Activated CD4-positive, alpha-beta T cell treated with anti-CD3 and anti-CD28 coated beads for 36 hours (primary cell): Measurements from ENCODE around the gene CTDSPL. TPM values are rescaled to one million over a fixed set of nuclear protein-coding genes. Genes with fewer than 3 reads are reported as not detected.

Experiments used
- ATAC-seq: fragments of 200-7000 bp; cut with Tn5 transposase; one replicate; pipeline ENCODE4 v1.10.0; 2021; ENCODE audit warnings: mild to moderate bottlenecking, moderate library complexity
- CTCF ChIA-PET: fragments of 350-600 bp; sonication (Branson Sonifier 250); formaldehyde crosslinking; loops from one replicate; lab custom pipeline; 2021; ENCODE audit warnings: antibody characterized with exemption; lab: Charles Lee
- POLR2A ChIA-PET: fragments of 350-600 bp; sonication (Branson Sonifier 250); formaldehyde crosslinking; loops from one replicate; lab custom pipeline; 2021; ENCODE audit warnings: antibody characterized with exemption, inconsistent platforms; lab: Charles Lee
- DNase-seq: peaks from one replicate; pipeline ENCODE4 v3.0.0-alpha.2; 2020
- H3K27ac Mint-ChIP-seq: one replicate; pipeline ENCODE4 v1.8.0; 2021; ENCODE audit warnings: mixed read lengths
- H3K27me3 Mint-ChIP-seq: one replicate; pipeline ENCODE4 v1.8.0; 2021; ENCODE audit warnings: mixed read lengths
- H3K36me3 Mint-ChIP-seq: one replicate; pipeline ENCODE4 v1.8.0; 2021; ENCODE audit warnings: low read depth, mixed read lengths
- H3K4me1 Mint-ChIP-seq: one replicate; pipeline ENCODE4 v1.8.0; 2021; ENCODE audit warnings: mixed read lengths
- H3K4me3 Mint-ChIP-seq: one replicate; pipeline ENCODE4 v1.8.0; 2021; ENCODE audit warnings: mild to moderate bottlenecking, moderate library complexity, mixed read lengths
- H3K9me3 Mint-ChIP-seq: one replicate; pipeline ENCODE4 v1.8.0; 2021; ENCODE audit warnings: low read depth, mixed read lengths
- intact Hi-C, 2 experiments: fragments of 100-400 bp; cut with DNase I in 1 of 2; cut with micrococcal nuclease in 1 of 2; formaldehyde crosslinking; loops; one replicate each; pipeline versions ENCODE4 v1.14.2 to v1.15.1; 2022 to 2024; cut with DNase I, micrococcal nuclease
- total RNA-seq, 2 experiments: library from RNA; stranded (reverse); gene quantifications; one replicate each; pipeline ENCODE4 v1.2.3, GENCODE V29; 2021

CTDSPL gene
- total RNA-seq, 2 experiments from 2014 or later = 3.9 to 5.3 TPM

- no peak for DNase-seq
- CTCF ChIA-PET = interaction anchor here (2.2 kb wide), 1 partner anchor 98 kb away, joined by 11 read pairs; no protein-coding TSS in a partner anchor
These were observed 5.5 kb downstream of the CTDSPL start for GRCh38 chr3:37867144-37867543.

DNA sequence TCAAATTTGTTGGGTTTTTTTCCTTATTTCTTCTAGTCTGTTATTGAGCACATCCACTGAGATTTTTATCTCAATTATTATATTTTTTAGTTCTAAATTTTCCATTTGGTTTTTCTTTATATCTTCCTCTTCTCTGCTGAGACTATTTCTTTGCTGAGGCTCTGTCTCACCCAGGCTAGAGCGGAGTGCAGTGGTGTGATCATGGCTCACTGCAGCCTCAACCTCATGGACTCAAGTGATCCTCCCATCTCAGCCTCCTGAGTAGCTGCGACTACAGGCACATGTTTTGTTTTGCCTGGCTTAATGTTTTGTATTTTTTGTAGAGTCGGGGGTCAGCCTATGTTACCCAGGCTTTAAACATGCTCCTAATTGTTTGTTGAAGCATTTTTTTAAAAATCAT lies 10.2 kb downstream of the CTDSPL start:
- no peak for DNase-seq
- peaks cover 17% of the 10 kb centered on the region for H3K9me3 Mint-ChIP-seq
- no peak overlapping the region for H3K27ac Mint-ChIP-seq
- ChIA-PET CTCF (interaction anchor here (0.6 to 1.7 kb wide), 5 partner anchors 17 to 102 kb away, joined by 3 to 5 read pairs (median 4); no protein-coding TSS in a partner anchor), POLR2A (no interaction called here)
- no peak for ATAC-seq
- H3K4me1 Mint-ChIP-seq = no peaks in the 10 kb centered on the region
- peaks cover 4% of the 10 kb centered on the region for H3K36me3 Mint-ChIP-seq
- peaks cover 8% of the 10 kb centered on the region for H3K27me3 Mint-ChIP-seq
- intact Hi-C loops = no loop called here
- H3K4me3 Mint-ChIP-seq = no peak overlapping the region

More at GRCh38 chr3:37867144-37867543, 5.5 kb downstream of the CTDSPL start:
- Mint-ChIP-seq H3K27ac (no peak overlapping the region), H3K36me3 (peaks cover 4% of the 10 kb centered on the region), H3K4me3 (no peak overlapping the region), H3K9me3 (peaks cover 13% of the 10 kb centered on the region), H3K4me1 (peaks cover 10% of the 10 kb centered on the region), H3K27me3 (peaks cover 12% of the 10 kb centered on the region)
- no peak for ATAC-seq
- POLR2A ChIA-PET = no interaction called here
- intact Hi-C loops = no loop called here

GRCh38 chr3:37872413-37873160 lies 10.9 kb downstream of the CTDSPL start:
- Mint-ChIP-seq H3K27me3 (peaks cover 8% of the 10 kb centered on the region), H3K9me3 (peaks cover 17% of the 10 kb centered on the region), H3K4me1 (no peaks in the 10 kb centered on the region), H3K4me3 (no peak overlapping the region), H3K36me3 (peaks cover 4% of the 10 kb centered on the region), H3K27ac (no peak overlapping the region)
- intact Hi-C loops = no loop called here
- ATAC-seq (no peak), DNase-seq (no peak)
- ChIA-PET POLR2A (no interaction called here), CTCF (interaction anchor here (1.1 kb wide), 1 partner anchor 17 kb away, joined by 3 read pairs; no protein-coding TSS in a partner anchor)

- ChIA-PET CTCF (no interaction called here), POLR2A (no interaction called here)
- Mint-ChIP-seq H3K9me3 (peaks cover 13% of the 10 kb centered on the region), H3K4me1 (no peaks in the 10 kb centered on the region), H3K27ac (no peak overlapping the region), H3K36me3 (peaks cover 2% of the 10 kb centered on the region), H3K4me3 (no peak overlapping the region), H3K27me3 (no peaks in the 10 kb centered on the region)
- DNase-seq (no peak), ATAC-seq (no peak)
- intact Hi-C loops = no loop called here
These were observed 14.6 kb downstream of the CTDSPL start for GRCh38 chr3:37876279-37876678.

- CTCF ChIA-PET = no interaction called here
- no peaks in the 10 kb centered on the region for H3K9me3 Mint-ChIP-seq
- H3K27ac Mint-ChIP-seq = no peak overlapping the region
- POLR2A ChIA-PET = no interaction called here
- no peak overlapping the region for H3K4me3 Mint-ChIP-seq
- no peaks in the 10 kb centered on the region for H3K4me1 Mint-ChIP-seq
- no peaks in the 10 kb centered on the region for H3K27me3 Mint-ChIP-seq
- intact Hi-C loops = no loop called here
- H3K36me3 Mint-ChIP-seq = no peaks in the 10 kb centered on the region
- no peak for ATAC-seq
- DNase-seq = no peak
These were observed 21.0 kb downstream of the CTDSPL start for GRCh38 chr3:37882711-37883110.

DNA sequence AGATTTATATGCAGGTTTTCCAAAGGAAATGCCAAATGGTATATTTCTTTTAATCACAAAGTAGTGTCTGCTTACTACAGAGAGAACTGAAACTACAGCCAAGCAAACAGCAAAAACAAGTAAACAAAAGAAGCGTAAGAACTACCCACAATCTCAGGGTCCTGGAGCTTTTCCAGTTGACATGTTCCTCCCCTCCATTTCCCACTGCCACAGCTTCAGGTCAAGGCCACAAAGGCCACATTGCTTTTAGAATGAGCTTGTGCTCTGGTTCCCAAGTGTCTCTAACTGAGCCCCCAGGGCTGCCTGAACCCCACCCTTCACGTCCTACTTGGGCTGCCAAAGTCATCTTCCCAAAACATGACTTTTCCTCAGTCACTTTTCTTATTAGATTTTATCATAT lies 24.1 kb downstream of the CTDSPL start:
- ChIA-PET POLR2A (no interaction called here), CTCF (no interaction called here)
- Mint-ChIP-seq H3K27me3 (no peaks in the 10 kb centered on the region), H3K4me3 (no peak overlapping the region), H3K9me3 (no peaks in the 10 kb centered on the region), H3K27ac (no peak overlapping the region), H3K36me3 (no peaks in the 10 kb centered on the region), H3K4me1 (no peaks in the 10 kb centered on the region)
- DNase-seq (no peak), ATAC-seq (no peak)
- intact Hi-C loops = no loop called here

GRCh38 chr3:37886395-37886794 lies 24.7 kb downstream of the CTDSPL start:
- Mint-ChIP-seq H3K27me3 (no peaks in the 10 kb centered on the region), H3K36me3 (no peaks in the 10 kb centered on the region), H3K4me3 (no peak overlapping the region), H3K27ac (no peak overlapping the region), H3K9me3 (no peaks in the 10 kb centered on the region), H3K4me1 (no peaks in the 10 kb centered on the region)
- intact Hi-C loops = no loop called here
- ChIA-PET POLR2A (no interaction called here), CTCF (no interaction called here)
- DNase-seq (no peak), ATAC-seq (no peak)

GRCh38 chr3:37887062-37887461 lies 25.4 kb downstream of the CTDSPL start:
- intact Hi-C loops = no loop called here
- Mint-ChIP-seq H3K9me3 (no peaks in the 10 kb centered on the region), H3K36me3 (no peaks in the 10 kb centered on the region), H3K4me3 (no peak overlapping the region), H3K4me1 (no peaks in the 10 kb centered on the region), H3K27me3 (no peaks in the 10 kb centered on the region), H3K27ac (no peak overlapping the region)
- no peak for DNase-seq
- ChIA-PET POLR2A (no interaction called here), CTCF (interaction anchor here (1.1 kb wide), 1 partner anchor 59 kb away, joined by 3 read pairs; no protein-coding TSS in a partner anchor)
- no peak for ATAC-seq

- Mint-ChIP-seq H3K36me3 (no peaks in the 10 kb centered on the region), H3K4me1 (no peaks in the 10 kb centered on the region), H3K27ac (no peak overlapping the region), H3K9me3 (no peaks in the 10 kb centered on the region), H3K4me3 (no peak overlapping the region), H3K27me3 (no peaks in the 10 kb centered on the region)
- DNase-seq = no peak
- intact Hi-C loops = no loop called here
- POLR2A ChIA-PET = no interaction called here
- no peak for ATAC-seq
- CTCF ChIA-PET = interaction anchor here (0.9 to 1.1 kb wide), 2 partner anchors 58 to 86 kb away, joined by 3 read pairs; no protein-coding TSS in a partner anchor
These were observed 26.1 kb downstream of the CTDSPL start for GRCh38 chr3:37887824-37888223.

GRCh38 chr3:37888421-37888820 lies 26.7 kb downstream of the CTDSPL start:
- ATAC-seq = no peak
- CTCF ChIA-PET = interaction anchor here (0.9 kb wide), 1 partner anchor 85 kb away, joined by 3 read pairs; no protein-coding TSS in a partner anchor
- Mint-ChIP-seq H3K9me3 (no peaks in the 10 kb centered on the region), H3K4me3 (no peak overlapping the region), H3K27me3 (no peaks in the 10 kb centered on the region), H3K27ac (no peak overlapping the region), H3K4me1 (no peaks in the 10 kb centered on the region), H3K36me3 (no peaks in the 10 kb centered on the region)
- POLR2A ChIA-PET = no interaction called here
- intact Hi-C loops = no loop called here
- DNase-seq = no peak

DNA sequence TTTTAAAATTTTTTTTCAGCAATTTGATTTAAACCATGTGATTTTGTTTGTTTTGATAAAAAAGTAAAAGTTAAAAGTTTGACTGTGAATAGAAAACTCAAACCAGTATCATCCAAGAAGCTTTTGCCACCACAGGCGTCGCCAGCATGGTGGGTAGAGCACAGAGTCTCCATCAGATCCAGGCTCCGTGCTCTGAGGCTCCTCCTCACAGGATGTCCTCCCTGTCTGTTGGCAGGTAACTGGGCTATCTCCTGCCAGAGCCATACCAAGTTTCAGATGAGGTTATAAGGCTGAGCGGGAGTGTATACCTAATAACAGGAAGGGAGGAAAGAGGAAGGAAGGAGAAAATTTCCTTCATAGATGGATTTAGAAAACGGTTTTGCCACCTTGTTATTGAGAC lies 28.8 kb downstream of the CTDSPL start:
- no peaks in the 10 kb centered on the region for H3K9me3 Mint-ChIP-seq
- no peaks in the 10 kb centered on the region for H3K36me3 Mint-ChIP-seq
- ChIA-PET POLR2A (interaction anchor here (0.7 kb wide), 1 partner anchor 10 kb away, joined by 3 read pairs; no protein-coding TSS in a partner anchor), CTCF (interaction anchor here (1.2 kb wide), 1 partner anchor 35 kb away, joined by 3 read pairs; no protein-coding TSS in a partner anchor)
- ATAC-seq = no peak
- no peaks in the 10 kb centered on the region for H3K27me3 Mint-ChIP-seq
- intact Hi-C loops = no loop called here
- no peaks in the 10 kb centered on the region for H3K4me1 Mint-ChIP-seq
- no peak overlapping the region for H3K4me3 Mint-ChIP-seq
- no peak overlapping the region for H3K27ac Mint-ChIP-seq
- no peak for DNase-seq

- ChIA-PET POLR2A (no interaction called here), CTCF (no interaction called here)
- Mint-ChIP-seq H3K27me3 (peaks cover 2% of the 10 kb centered on the region), H3K9me3 (no peaks in the 10 kb centered on the region), H3K27ac (no peak overlapping the region), H3K36me3 (no peaks in the 10 kb centered on the region), H3K4me3 (no peak overlapping the region), H3K4me1 (no peaks in the 10 kb centered on the region)
- intact Hi-C loops = no loop called here
- ATAC-seq (no peak), DNase-seq (no peak)
These were observed 29.5 kb downstream of the CTDSPL start for GRCh38 chr3:37891227-37891626.
